ENCODE data around the gene UBE2B.
"Not testable (repeated sequence)": the region's sequence is repeated elsewhere in the genome, so short reads cannot be mapped to it uniquely, and the experiment has no call there.

UBE2B gene

GRCh38 chr5:134403951-134404350 is 32.6 kb downstream of the UBE2B start:
- DNase-seq: no peak

GRCh38 chr5:134406390-134406789 is 35.0 kb downstream of the UBE2B start:
- no peak for DNase-seq

- DNase-seq: no peak
These were observed 38.0 kb downstream of the UBE2B start for GRCh38 chr5:134409321-134409720.

GRCh38 chr5:134410822-134411221 is 39.5 kb downstream of the UBE2B start:
- DNase-seq: no peak

GRCh38 chr5:134411228-134411545 is 39.8 kb downstream of the UBE2B start:
- DNase-seq: no peak

GRCh38 chr5:134411546-134412266 is 40.3 kb downstream of the UBE2B start, which contains the start of gene CDKN2AIPNL:
Gene CDKN2AIPNL, minus strand, starts transcription at chr5:134411881. Its CDS starts 27 bp downstream, at chr5:134411854.
- DNase-seq: peak; percentile 87

GRCh38 chr5:134413046-134413445 is 41.7 kb downstream of the UBE2B start:
- DNase-seq: no peak

- no peak for DNase-seq
These were observed 46.3 kb downstream of the UBE2B start for GRCh38 chr5:134417707-134418106.

- no peak for DNase-seq
These were observed 47.6 kb downstream of the UBE2B start for GRCh38 chr5:134418958-134419357.

GRCh38 chr5:134420343-134420742 is 49.0 kb downstream of the UBE2B start:
- DNase-seq: no peak

- DNase-seq: not testable (repeated sequence)
These were observed 49.7 kb downstream of the UBE2B start for GRCh38 chr5:134421038-134421437.

GRCh38 chr5:134422791-134423365 is 51.5 kb downstream of the UBE2B start:
- DNase-seq: no peak

GRCh38 chr5:134423376-134423775 is 52.0 kb downstream of the UBE2B start:
- no peak for DNase-seq

GRCh38 chr5:134426361-134426760 is 55.0 kb downstream of the UBE2B start:
- no peak for DNase-seq

GRCh38 chr5:134427540-134428041 is 56.2 kb downstream of the UBE2B start:
- DNase-seq: no peak

- no peak for DNase-seq
These were observed 58.7 kb downstream of the UBE2B start for GRCh38 chr5:134430001-134430569.

- no peak for DNase-seq
These were observed 60.8 kb downstream of the UBE2B start for GRCh38 chr5:134432174-134432573.

GRCh38 chr5:134432677-134433359 is 61.4 kb downstream of the UBE2B start:
- no peak for DNase-seq

- DNase-seq: no peak
These were observed 64.2 kb downstream of the UBE2B start for GRCh38 chr5:134435560-134435959.

- DNase-seq: peak; percentile 44
These were observed 65.4 kb downstream of the UBE2B start for GRCh38 chr5:134436523-134437339.

GRCh38 chr5:134437340-134437846 is 66.0 kb downstream of the UBE2B start:
- no peak for DNase-seq

GRCh38 chr5:134437847-134438581 is 66.6 kb downstream of the UBE2B start:
- no peak for DNase-seq
